Thyroid gland (tissue), 4 donors: ENCODE data around the gene TMEM164.

Experiments used
- CTCF ChIP-seq, 6 experiments: fragments of 200-600 bp in 3 of 6; fragments of 450-650 bp in 3 of 6; sonication (generic) in 3 of 6; IDR thresholded peaks; one replicate each; pipeline ENCODE4 v1.5.1; 2016 to 2019; ENCODE audit warnings: antibody characterized with exemption in 6 of 6, mild to moderate bottlenecking in 2 of 6, inconsistent platforms in 1 of 6, moderate library complexity in 1 of 6
- POLR2A ChIP-seq, 2 donors: fragments of 450-650 bp; IDR thresholded peaks; one replicate each; pipeline ENCODE4 v1.6.1; 2017; ENCODE audit warnings: antibody characterized with exemption in 2 of 2, mild to moderate bottlenecking in 2 of 2, moderate library complexity in 1 of 2

DNA sequence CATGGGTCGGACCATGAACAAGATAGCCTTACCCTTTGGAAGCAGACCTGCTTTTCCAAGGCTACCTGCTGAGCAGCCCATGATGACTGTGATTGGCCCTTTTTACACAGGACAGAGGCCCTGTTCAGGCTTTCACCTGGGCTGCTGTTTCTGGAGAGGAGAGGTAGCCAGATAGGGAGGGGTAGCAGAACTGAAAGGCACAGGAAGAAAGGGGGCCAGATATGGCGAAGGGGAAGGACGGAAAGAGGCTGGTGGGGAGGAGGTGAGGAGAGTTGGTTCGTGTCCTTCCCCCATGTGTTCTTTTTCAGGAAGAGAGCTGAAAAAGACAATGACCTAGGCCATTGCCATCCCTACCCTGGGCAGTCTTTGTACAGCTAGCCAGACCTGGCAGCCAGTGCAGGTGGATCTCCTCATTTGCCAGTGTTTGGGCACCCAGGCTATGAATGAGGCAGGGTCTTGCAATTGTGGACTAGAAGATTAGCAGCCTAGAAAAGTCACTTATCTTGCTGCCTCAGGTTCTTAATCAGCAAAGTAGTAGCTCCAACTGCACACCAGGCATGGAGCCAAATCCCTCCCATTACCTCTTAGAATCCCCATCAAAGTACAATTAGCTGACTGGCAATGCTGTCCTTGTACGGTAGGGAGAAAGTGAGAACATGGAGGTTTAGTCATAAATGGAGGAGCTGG is 175.4 kb downstream of the TMEM164 start:
- no peak for TF ChIP-seq CTCF (IDR thresholded peaks at IDR 0.05)
- no peak for TF ChIP-seq POLR2A (IDR thresholded peaks at IDR 0.05)
